ENCODE results near the gene PRRC1. TPM values are rescaled to one million over a fixed set of nuclear protein-coding genes. Genes with fewer than 3 reads are reported as not detected.
A peak's percentile ranks its signal among the peaks of the same experiment; 100 is the strongest.

The PRRC1 gene
- total RNA-seq (10 to 100 TPM; 20.6 to 30.6 (median 23.8) TPM), polyA plus RNA-seq (10 to 100 TPM; 13.3 to 15.4 TPM)
- long read RNA-seq, donor 1, full-length matches to known transcripts = 4 of 6 reads
- long read RNA-seq, donor 1, partial matches to known transcripts = 0 of 6 reads
- long read RNA-seq, donor 1, other reads (novel, unspliced or antisense) = 2 of 6 reads
- long read RNA-seq, donor 2, full-length matches to known transcripts = 11 of 17 reads
- long read RNA-seq, donor 2, partial matches to known transcripts = 4 of 17 reads
- long read RNA-seq, donor 2, other reads (novel, unspliced or antisense) = 2 of 17 reads
- long read RNA-seq, donor 3, full-length matches to known transcripts = 14 of 35 reads
- long read RNA-seq, donor 3, partial matches to known transcripts = 15 of 35 reads
- long read RNA-seq, donor 3, other reads (novel, unspliced or antisense) = 6 of 35 reads

GRCh38 chr5:127517480-127518318 lies at the start of gene PRRC1:
Gene PRRC1 (plus strand): TSS chr5:127517640. CDS start chr5:127523480, 5,840 bp downstream.
- Histone ChIP-seq H3K4me1 (peaks cover 0 to 27% (median 22%) of the 10 kb centered on the region in 9 donors), H3K27ac (peak within 1 kb of the TSS in 9 of 10 donors; percentile 73 to 93 (median 80)), H3K36me3 (peaks cover 0 to 25% (median 0%) of the 10 kb centered on the region in 9 donors), H3K4me3 (peak within 1 kb of the TSS; percentile 82 to 99 (median 95)), H3K9me3 (peaks cover 0 to 16% (median 0%) of the 10 kb centered on the region in 11 donors), H3K27me3 (no peaks in the 10 kb centered on the region)
- ATAC-seq = peak; percentile 94 to 98 (median 97)
- WGBS, 2 donors = 0 to 1% methylated on average over 78 to 80 of the region's 80 CpGs
- no peak for TF ChIP-seq CTCF (IDR thresholded peaks at IDR 0.05)
- peak; percentile 73 to 85 for DNase-seq
- intact Hi-C loops (cut with DNase I) = no loop called here

- intact Hi-C loops (cut with DNase I) = no loop called here
- Histone ChIP-seq H3K36me3 (no peaks in the 10 kb centered on the region), H3K4me1 (no peaks in the 10 kb centered on the region), H3K9me3 (no peaks in the 10 kb centered on the region), H3K27ac (no peak overlapping the region), H3K4me3 (no peak overlapping the region), H3K27me3 (peaks cover 0 to 8% (median 0%) of the 10 kb centered on the region in 7 donors)
- no peak for DNase-seq
- no peak for TF ChIP-seq CTCF (IDR thresholded peaks at IDR 0.05)
- WGBS, 2 donors = 59 to 69% methylated on average over 2 of the region's 2 CpGs
- ATAC-seq = no peak
These were observed 46.2 kb upstream of the PRRC1 start for GRCh38 chr5:127471211-127471610.

GRCh38 chr5:127472700-127473099 lies 44.7 kb upstream of the PRRC1 start:
- H3K9me3 ChIP-seq = no peaks in the 10 kb centered on the region
- no peaks in the 10 kb centered on the region for H3K36me3 ChIP-seq
- H3K4me1 ChIP-seq = no peaks in the 10 kb centered on the region
- WGBS, 2 donors = 95 to 98% methylated on average over 3 of the region's 3 CpGs
- H3K27ac ChIP-seq = no peak overlapping the region
- no peak overlapping the region for H3K4me3 ChIP-seq
- H3K27me3 ChIP-seq = peaks cover 0 to 17% (median 0%) of the 10 kb centered on the region in 7 donors
- no peak for TF ChIP-seq CTCF (IDR thresholded peaks at IDR 0.05)
- no peak for DNase-seq
- intact Hi-C loops (cut with DNase I) = no loop called here
- ATAC-seq = no peak

DNA sequence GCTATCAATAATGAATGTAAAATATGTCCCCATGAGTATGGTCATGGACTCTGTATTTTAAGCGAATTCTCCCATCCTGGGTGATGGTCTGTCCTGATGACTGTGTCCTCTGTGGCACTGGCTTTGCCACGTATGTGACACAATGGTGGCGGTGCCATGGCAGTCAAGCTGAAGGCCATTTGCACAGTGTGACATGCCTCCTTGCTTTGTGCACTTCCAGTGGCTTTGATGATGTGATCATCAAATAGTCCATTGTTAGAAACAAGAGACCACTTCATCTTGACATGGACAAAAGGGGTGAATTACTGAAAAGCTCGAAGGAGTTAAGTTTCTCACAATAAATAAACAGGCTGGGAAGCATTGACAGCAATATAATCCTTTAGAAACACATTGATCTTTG lies 31.0 kb upstream of the PRRC1 start:
- WGBS, 2 donors = 84 to 92% methylated on average over 4 of the region's 4 CpGs
- Histone ChIP-seq H3K27me3 (peaks cover 0 to 29% (median 9%) of the 10 kb centered on the region in 7 donors), H3K36me3 (no peaks in the 10 kb centered on the region), H3K9me3 (no peaks in the 10 kb centered on the region), H3K27ac (no peak overlapping the region), H3K4me1 (no peaks in the 10 kb centered on the region), H3K4me3 (no peak overlapping the region)
- intact Hi-C loops (cut with DNase I) = loop anchor here in 2 of 10 donors (10.0 kb wide), 2 partner anchors 192 to 652 kb away; partner anchors contain the start of gene MEGF10 (in 1 of the 2)
- ATAC-seq (no peak), DNase-seq (no peak)
- TF ChIP-seq CTCF (IDR thresholded peaks at IDR 0.05) = no peak

All from heart right ventricle (tissue), 16 donors.